GM23248 (cell line): ENCODE measurements around the gene SLC15A5.

ENCODE experiments used
- EZH2 ChIP-seq: fragments of 200-600 bp; sonication (generic); IDR thresholded peaks from 2 replicates; pipeline ENCODE4 v1.6.1; 2018; ENCODE audit warnings: antibody characterized with exemption, mild to moderate bottlenecking; ENCODE audit not compliant: insufficient read depth, poor library complexity, severe bottlenecking
- EZH2phosphoT487 ChIP-seq: fragments of 200-600 bp; sonication (generic); IDR thresholded peaks from 2 replicates; pipeline ENCODE4 v1.6.1; 2018; ENCODE audit warnings: antibody characterized with exemption, moderate library complexity, mild to moderate bottlenecking, low read depth; ENCODE audit not compliant: insufficient read depth

DNA sequence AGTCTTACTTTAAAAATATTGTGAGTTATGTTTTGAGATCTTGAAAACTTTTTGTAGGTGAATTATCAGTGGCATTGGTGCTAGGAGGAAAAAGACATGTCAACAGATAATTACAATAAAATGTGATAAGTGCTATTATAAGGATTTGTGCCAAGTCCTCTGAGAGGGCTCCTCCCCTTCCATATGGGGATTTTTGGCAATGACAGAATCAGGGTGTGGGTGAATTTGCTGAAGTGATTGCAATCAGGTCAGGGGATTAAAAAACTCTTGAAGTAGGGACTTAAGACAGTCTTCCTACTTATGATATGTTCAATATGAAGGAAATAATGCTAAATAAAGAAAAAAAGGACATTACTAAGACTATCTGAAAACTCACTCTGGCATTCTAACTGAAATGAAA is 122.5 kb downstream of the SLC15A5 start:
- TF ChIP-seq EZH2phosphoT487 = no peak
- TF ChIP-seq EZH2 = no peak
